K562 (cell line): ENCODE data around the gene PIP4K2C. TPM values are rescaled to one million over a fixed set of nuclear protein-coding genes. Genes with fewer than 3 reads are reported as not detected.

ENCODE experiments used
- CBX2 ChIP-seq: fragments of 200-600 bp; sonication (generic); IDR thresholded peaks from one replicate; pipeline ENCODE4 v1.6.1; 2012; ENCODE audit warnings: mild to moderate bottlenecking, low read length, inconsistent platforms; ENCODE audit not compliant: insufficient read depth, poor library complexity, severe bottlenecking
- CCNT2 ChIP-seq: IDR thresholded peaks from 2 replicates; pipeline ENCODE4 v1.6.1; 2011; ENCODE audit warnings: borderline replicate concordance, low read depth, mild to moderate bottlenecking, moderate library complexity, mixed read lengths, low read length; ENCODE audit not compliant: insufficient read length; ENCODE audit errors: extremely low read depth
- CTBP1 ChIP-seq: fragments of 450-650 bp; IDR thresholded peaks from 2 replicates; pipeline ENCODE4 v1.6.1; 2016; ENCODE audit warnings: borderline replicate concordance
- ETS2 ChIP-seq: IDR thresholded peaks from 2 replicates; pipeline ENCODE4 v1.6.1; 2016; ENCODE audit warnings: borderline replicate concordance, missing genetic modification characterization, mild to moderate bottlenecking, moderate library complexity, missing compliant biosample characterization; ENCODE audit not compliant: poor library complexity, severe bottlenecking
- MAX ChIP-seq: sonication (generic); formaldehyde crosslinking; IDR thresholded peaks from 2 replicates; pipeline ENCODE4 v1.9.0; 2022; ENCODE audit warnings: mild to moderate bottlenecking, missing genetic modification reagents
- NCOR1 ChIP-seq: fragments of 450-650 bp; IDR thresholded peaks from 2 replicates; pipeline ENCODE4 v1.6.1; 2016; ENCODE audit warnings: mild to moderate bottlenecking, moderate library complexity
- NRF1 ChIP-seq, 2 experiments: fragments of 450-650 bp; IDR thresholded peaks in 1 of 2; conservative IDR thresholded peaks in 1 of 2; 2 replicates each; pipeline ENCODE4 v1.6.1; 2014; ENCODE audit warnings: mild to moderate bottlenecking in 2 of 2
- SFPQ ChIP-seq: fragments of 200-400 bp; formaldehyde crosslinking; IDR thresholded peaks from 2 replicates; pipeline ENCODE4 v1.6.1; 2017; ENCODE audit warnings: mild to moderate bottlenecking, low read depth, low read length, moderate library complexity
- SIN3A ChIP-seq, 2 experiments: fragments of 150-350 bp in 1 of 2; IDR thresholded peaks; 2 replicates each; pipeline ENCODE4 v1.6.1; 2011 to 2016; ENCODE audit warnings: borderline replicate concordance in 2 of 2, low read depth in 2 of 2, low read length in 2 of 2, mild to moderate bottlenecking in 2 of 2, moderate library complexity in 2 of 2; ENCODE audit not compliant: control insufficient read depth in 1 of 2
- U2AF2 ChIP-seq: fragments of 200-400 bp; formaldehyde crosslinking; optimal IDR thresholded peaks from 2 replicates; pipeline ENCODE3; 2017; ENCODE audit warnings: low read depth, mild to moderate bottlenecking, low read length
- YY1 ChIP-seq, 3 experiments: IDR thresholded peaks; 2 replicates each; pipeline ENCODE4 v1.6.1; 2011; ENCODE audit warnings: low read length in 2 of 3, mild to moderate bottlenecking in 2 of 3, moderate library complexity in 2 of 3, borderline replicate concordance in 1 of 3, control low read depth in 1 of 3, low read depth in 1 of 3; ENCODE audit not compliant: insufficient read depth in 3 of 3, insufficient replicate concordance in 2 of 3, control insufficient read depth in 1 of 3, insufficient read length in 1 of 3; ENCODE audit errors: extremely low read depth in 1 of 3
- ZNF263 ChIP-seq: sonication (generic); formaldehyde crosslinking; IDR thresholded peaks from 2 replicates; pipeline ENCODE4 v1.8.0; 2022; ENCODE audit warnings: mild to moderate bottlenecking, missing genetic modification reagents, borderline replicate concordance
- polyA plus RNA-seq, 8 experiments: library from polyadenylated mRNA; depleted of rRNA in 4 of 8; stranded (reverse) in 5 of 8; unstranded in 3 of 8; fragments of >200 nt; fragmentation: Nextera tagmentation in 2 of 8; fragmentation: Illumina TruSeq in 1 of 8; extraction: Ambion mirVana in 2 of 8; extraction: Trizol in 1 of 8; gene quantifications; 2 replicates each; pipeline versions ENCODE4 v1.2.1 to v1.2.3, GENCODE V29; 2011 to 2014; ENCODE audit warnings: inconsistent platforms in 1 of 8, missing spikeins in 1 of 8
- total RNA-seq, 7 experiments: library from RNA; depleted of rRNA in 6 of 7; stranded (reverse); fragments of >200 nt in 6 of 7; fragmentation: Illumina TruSeq in 2 of 7; extraction: Trizol in 2 of 7; gene quantifications; 2 replicates each; pipeline versions ENCODE4 v1.2.1 to v1.2.3, GENCODE V29; 2011 to 2021; ENCODE audit warnings: low replicate concordance in 1 of 7
- TF ChIP-seq, protein P1 (sequence below), 3 experiments: fragments of 200-800 bp in 1 of 3; fragments of 250-450 bp in 1 of 3; fragments of 450-650 bp in 1 of 3; sonication (Bioruptor Pico) in 1 of 3; sonication (Bioruptor generic) in 1 of 3; formaldehyde crosslinking in 1 of 3; IDR thresholded peaks; 2 replicates each; pipeline versions ENCODE4 v1.6.1 to v1.8.0; 2016 to 2022; ENCODE audit warnings: mild to moderate bottlenecking in 2 of 3, missing genetic modification characterization in 2 of 3, missing compliant biosample characterization in 1 of 3, moderate library complexity in 1 of 3

PIP4K2C gene
- total and polyA plus RNA-seq, 9 of the 15 experiments (the other 6 are each of a cell fraction or from before 2014, with no cell fraction given): 9.0 to 41.4 (median 18.3) TPM

DNA sequence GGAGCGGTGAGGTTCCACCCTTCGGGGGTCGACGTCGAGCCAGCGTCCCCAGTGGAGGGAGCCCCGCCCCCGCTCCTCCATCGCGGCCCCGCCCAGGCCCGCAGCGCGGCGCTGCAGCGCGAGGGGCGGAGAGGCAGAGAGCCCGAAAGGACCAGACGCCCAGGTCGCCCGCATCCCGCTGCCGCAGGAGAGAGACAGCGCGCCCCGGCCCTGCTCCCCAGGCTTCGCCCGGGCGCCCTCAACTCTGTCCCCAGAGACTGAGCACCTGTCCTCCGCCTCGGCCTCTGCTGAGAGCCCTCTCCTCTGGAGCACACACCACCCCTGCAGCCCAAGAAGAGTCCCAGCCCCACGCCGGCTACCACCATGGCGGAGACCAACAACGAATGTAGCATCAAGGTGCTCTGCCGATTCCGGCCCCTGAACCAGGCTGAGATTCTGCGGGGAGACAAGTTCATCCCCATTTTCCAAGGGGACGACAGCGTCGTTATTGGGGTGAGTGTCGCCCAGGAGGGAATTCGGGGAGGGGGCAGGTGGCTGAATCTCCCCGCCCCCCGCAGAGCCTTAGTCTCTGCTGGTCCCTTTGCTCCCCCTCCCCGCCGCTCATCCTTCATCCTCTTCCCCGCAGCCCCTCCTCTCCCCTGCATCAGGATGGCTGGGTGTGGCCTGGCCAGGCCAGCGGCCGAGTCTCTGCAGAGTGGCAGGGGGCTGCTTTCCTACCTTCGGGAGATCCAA, 40.9 kb upstream of the PIP4K2C start, which contains the start of gene KIF5A (continued):
- TF ChIP-seq CBX2: no peak
- TF ChIP-seq CTBP1: peak; percentile 84
- peak; percentile 22; the same call in 1 of the 2 replicates for TF ChIP-seq MAX
- TF ChIP-seq ETS2 (tag): no peak
- TF ChIP-seq ZNF263: 0 out of 2 replicates have a peak, but pooled peaks have one; percentile 27
- no peak for TF ChIP-seq U2AF2
- TF ChIP-seq NCOR1: no peak
- peak in 2 of 3 experiments; percentile 47 to 50 for TF ChIP-seq YY1 (IDR thresholded peaks at IDR 0.05; ENCODE audit: borderline replicate concordance in 1 of 3, control insufficient read depth in 1 of 3, extremely low read depth in 1 of 3, insufficient read depth in 3 of 3, insufficient read length in 1 of 3, insufficient replicate concordance in 2 of 3, low read depth in 1 of 3, low read length in 2 of 3)
- TF ChIP-seq CCNT2: peak; percentile 61
- TF ChIP-seq SFPQ: no peak
- no peak for TF ChIP-seq SIN3A (IDR thresholded peaks at IDR 0.05; ENCODE audit: borderline replicate concordance in 2 of 2, control insufficient read depth in 1 of 2, low read depth in 2 of 2, low read length in 2 of 2)
- TF ChIP-seq, protein P1, sequence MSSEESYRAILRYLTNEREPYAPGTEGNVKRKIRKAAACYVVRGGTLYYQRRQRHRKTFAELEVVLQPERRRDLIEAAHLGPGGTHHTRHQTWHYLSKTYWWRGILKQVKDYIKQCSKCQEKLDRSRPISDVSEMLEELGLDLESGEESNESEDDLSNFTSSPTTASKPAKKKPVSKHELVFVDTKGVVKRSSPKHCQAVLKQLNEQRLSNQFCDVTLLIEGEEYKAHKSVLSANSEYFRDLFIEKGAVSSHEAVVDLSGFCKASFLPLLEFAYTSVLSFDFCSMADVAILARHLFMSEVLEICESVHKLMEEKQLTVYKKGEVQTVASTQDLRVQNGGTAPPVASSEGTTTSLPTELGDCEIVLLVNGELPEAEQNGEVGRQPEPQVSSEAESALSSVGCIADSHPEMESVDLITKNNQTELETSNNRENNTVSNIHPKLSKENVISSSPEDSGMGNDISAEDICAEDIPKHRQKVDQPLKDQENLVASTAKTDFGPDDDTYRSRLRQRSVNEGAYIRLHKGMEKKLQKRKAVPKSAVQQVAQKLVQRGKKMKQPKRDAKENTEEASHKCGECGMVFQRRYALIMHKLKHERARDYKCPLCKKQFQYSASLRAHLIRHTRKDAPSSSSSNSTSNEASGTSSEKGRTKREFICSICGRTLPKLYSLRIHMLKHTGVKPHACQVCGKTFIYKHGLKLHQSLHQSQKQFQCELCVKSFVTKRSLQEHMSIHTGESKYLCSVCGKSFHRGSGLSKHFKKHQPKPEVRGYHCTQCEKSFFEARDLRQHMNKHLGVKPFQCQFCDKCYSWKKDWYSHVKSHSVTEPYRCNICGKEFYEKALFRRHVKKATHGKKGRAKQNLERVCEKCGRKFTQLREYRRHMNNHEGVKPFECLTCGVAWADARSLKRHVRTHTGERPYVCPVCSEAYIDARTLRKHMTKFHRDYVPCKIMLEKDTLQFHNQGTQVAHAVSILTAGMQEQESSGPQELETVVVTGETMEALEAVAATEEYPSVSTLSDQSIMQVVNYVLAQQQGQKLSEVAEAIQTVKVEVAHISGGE (CRISPR knock-in tag; IDR thresholded peaks at IDR 0.05): no peak
- peak; percentile 50 to 51 for TF ChIP-seq NRF1 (conservative IDR thresholded peaks at IDR 0.05 in 1 of 2, IDR thresholded peaks at IDR 0.05 in 1 of 2)
